ENCODE measurements around the gene MACROH2A1. TPM values are rescaled to one million over a fixed set of nuclear protein-coding genes. Genes with fewer than 3 reads are reported as not detected.
A peak's percentile ranks its signal among the peaks of the same experiment; 100 is the strongest.

The MACROH2A1 gene
- total RNA-seq, 4 donors from 2014 or later = 196 to 234 (median 208) TPM

DNA sequence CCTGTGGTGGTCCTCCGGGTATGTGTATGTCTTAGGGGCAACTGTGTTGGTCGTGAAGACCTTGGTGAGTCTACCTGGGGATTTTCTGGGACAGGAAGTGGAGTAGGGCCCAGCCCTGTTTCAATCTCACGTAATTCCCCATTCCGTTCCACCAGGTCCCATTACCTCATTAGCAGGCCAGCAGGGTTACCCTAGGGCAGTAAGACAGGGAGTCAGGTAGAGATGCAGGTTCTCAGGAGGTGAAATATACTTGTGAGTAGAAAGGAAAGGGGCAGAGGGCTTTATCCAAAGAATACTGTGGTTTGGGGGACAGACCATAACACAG lies 56.5 kb downstream of the MACROH2A1 start:
- WGBS, 2 donors = 88 to 92% methylated on average over 4 of the region's 4 CpGs
- no peak for DNase-seq (ENCODE audit: low spot score in 2 of 2)
- TF ChIP-seq, protein P1, sequence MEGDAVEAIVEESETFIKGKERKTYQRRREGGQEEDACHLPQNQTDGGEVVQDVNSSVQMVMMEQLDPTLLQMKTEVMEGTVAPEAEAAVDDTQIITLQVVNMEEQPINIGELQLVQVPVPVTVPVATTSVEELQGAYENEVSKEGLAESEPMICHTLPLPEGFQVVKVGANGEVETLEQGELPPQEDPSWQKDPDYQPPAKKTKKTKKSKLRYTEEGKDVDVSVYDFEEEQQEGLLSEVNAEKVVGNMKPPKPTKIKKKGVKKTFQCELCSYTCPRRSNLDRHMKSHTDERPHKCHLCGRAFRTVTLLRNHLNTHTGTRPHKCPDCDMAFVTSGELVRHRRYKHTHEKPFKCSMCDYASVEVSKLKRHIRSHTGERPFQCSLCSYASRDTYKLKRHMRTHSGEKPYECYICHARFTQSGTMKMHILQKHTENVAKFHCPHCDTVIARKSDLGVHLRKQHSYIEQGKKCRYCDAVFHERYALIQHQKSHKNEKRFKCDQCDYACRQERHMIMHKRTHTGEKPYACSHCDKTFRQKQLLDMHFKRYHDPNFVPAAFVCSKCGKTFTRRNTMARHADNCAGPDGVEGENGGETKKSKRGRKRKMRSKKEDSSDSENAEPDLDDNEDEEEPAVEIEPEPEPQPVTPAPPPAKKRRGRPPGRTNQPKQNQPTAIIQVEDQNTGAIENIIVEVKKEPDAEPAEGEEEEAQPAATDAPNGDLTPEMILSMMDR (IDR thresholded peaks at IDR 0.05) = no peak
- TF ChIP-seq POLR2A (IDR thresholded peaks at IDR 0.05) = no peak
- intact Hi-C loops (cut with DNase I; ENCODE audit: low total_unique reads) = loop anchor here (10.0 kb wide), 1 partner anchor 1652 kb away; no protein-coding TSS in a partner anchor
- no peak overlapping the region for H3K4me3 ChIP-seq (ENCODE audit: low read depth, poor library complexity, severe bottlenecking)

DNA sequence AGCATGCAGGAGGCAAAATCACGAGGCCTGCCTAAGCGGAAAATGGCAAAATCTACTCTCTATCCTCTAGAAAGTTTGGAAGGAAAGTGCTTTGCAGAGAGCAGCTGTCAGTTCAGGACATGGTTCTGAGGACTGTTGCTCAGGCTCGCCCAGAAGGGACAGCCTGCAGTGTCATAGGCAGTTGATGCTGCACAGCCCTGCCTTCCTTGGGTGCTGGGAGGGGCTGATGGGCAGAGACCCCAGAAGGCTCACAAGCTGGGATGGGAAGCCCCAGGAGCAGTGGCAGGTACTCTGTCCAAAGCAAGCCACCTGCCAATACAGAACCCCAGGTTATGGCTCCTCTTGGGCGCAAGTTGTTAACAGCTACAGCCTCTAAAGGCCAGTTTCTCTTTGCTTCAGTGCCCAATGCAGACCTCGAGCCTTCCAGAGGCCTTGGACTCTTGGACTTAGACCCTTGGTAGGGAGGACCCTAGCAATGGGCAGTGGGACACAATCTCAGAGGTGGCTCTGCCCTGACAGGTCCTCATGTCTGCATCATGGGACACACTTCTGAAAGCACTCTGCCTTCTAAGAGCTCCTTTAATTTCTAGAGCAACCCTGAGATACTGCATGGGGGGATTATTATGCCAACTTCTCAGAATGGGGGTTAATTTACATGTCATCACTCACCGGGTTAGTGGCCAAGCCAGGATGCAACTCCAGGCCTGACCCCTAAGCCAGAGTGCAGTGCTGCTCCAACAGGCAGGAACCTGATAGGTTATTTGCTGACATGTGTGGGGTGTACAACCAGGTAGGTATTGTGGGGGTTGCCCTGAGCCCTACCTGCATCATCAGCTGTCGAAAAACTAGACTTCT lies 57.1 kb downstream of the MACROH2A1 start:
- peak in 1 of 2 donors; percentile 67 for DNase-seq (ENCODE audit: low spot score in 2 of 2)
- TF ChIP-seq, protein P1 (IDR thresholded peaks at IDR 0.05) = no peak
- TF ChIP-seq POLR2A (IDR thresholded peaks at IDR 0.05) = no peak
- H3K4me3 ChIP-seq (ENCODE audit: low read depth, poor library complexity, severe bottlenecking) = no peak overlapping the region
- WGBS, 2 donors = 91 to 96% methylated on average over 7 of the region's 7 CpGs
- intact Hi-C loops (cut with DNase I; ENCODE audit: low total_unique reads) = loop anchor here (10.0 kb wide), 1 partner anchor 1653 kb away; no protein-coding TSS in a partner anchor

DNA sequence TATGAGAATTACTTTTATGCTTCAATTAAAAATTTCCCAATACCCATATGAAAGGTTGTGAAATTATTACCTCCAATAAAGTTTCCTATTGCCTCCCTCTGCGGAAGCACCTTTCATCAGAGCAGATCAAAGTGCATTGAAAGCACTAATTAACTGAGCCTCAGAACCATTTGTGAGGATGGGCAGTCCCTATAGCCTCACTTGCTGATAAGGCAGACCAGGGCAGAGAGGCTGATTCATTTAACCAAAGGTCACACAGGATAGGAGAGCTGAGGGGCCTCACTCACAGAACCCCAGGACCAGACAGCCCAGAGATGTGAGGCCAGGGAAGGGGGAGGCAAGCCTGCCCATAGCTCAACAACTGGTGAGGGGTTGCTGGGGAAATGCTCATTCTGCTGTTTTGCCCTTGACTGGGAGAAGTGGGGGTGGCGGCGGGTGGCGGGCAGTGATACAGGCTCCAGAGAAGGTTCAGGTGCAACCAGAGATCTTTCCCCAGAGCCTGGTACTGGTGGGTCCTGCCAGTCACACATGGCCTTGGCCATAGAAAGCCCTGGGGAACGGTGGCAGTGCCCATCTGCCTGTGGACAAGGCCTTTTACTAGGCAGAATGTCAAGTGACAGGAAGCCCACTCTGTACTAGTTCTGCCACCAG lies 57.9 kb downstream of the MACROH2A1 start:
- TF ChIP-seq, protein P1 (IDR thresholded peaks at IDR 0.05) = no peak
- TF ChIP-seq POLR2A (IDR thresholded peaks at IDR 0.05) = no peak
- WGBS, 2 donors = 95 to 99% methylated on average over 5 of the region's 5 CpGs
- intact Hi-C loops (cut with DNase I; ENCODE audit: low total_unique reads) = loop anchor here (10.0 kb wide), 1 partner anchor 1654 kb away; no protein-coding TSS in a partner anchor
- no peak overlapping the region for H3K4me3 ChIP-seq (ENCODE audit: low read depth, poor library complexity, severe bottlenecking)
- peak in 1 of 2 donors; percentile 50 for DNase-seq (ENCODE audit: low spot score in 2 of 2)

DNA sequence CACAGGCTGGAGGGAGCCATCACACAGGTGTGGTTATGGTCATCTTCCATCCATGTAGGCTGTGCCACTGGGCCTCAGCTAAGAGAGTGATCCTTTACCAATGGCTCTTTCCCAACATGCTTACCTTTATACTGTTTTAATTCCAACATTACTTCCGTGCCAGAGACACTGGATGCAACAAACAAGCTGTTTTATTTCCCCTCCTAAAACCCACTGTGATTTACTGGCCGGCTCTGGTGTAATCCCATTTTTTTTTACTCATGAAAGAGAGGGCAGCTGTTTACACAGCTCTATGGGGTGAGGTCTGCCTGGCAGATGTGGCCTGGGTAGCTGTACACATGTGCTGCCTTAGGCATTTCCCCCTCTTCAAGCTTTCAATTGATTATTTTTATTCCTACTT lies 58.5 kb downstream of the MACROH2A1 start:
- intact Hi-C loops (cut with DNase I; ENCODE audit: low total_unique reads) = loop anchor here (10.0 kb wide), 1 partner anchor 1654 kb away; no protein-coding TSS in a partner anchor
- 75 to 80% methylated on average over 2 of the region's 2 CpGs for WGBS, 2 donors
- H3K4me3 ChIP-seq (ENCODE audit: low read depth, poor library complexity, severe bottlenecking) = no peak overlapping the region
- TF ChIP-seq, protein P1 (IDR thresholded peaks at IDR 0.05) = no peak
- TF ChIP-seq POLR2A (IDR thresholded peaks at IDR 0.05) = no peak
- peak in 1 of 2 donors; percentile 36 for DNase-seq (ENCODE audit: low spot score in 2 of 2)

DNA sequence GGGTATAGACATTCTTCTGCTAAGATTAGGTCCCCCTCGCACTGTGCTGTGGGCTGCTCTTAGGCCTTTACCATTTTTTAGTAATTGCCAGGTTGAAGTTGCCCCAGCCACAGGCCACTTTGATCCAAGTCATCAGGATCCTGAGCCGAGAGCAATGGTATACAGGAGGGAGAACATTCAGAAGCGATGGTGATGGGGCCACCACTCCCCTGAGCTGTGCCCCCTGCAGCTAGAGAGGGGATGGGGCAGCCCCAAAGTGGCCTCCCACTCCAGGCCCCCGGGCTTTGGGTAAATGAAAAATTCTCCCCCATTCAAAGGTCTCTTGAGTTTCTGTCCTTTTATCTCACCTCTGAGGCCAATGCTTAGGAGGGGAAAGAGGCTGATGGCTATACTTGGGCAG lies 59.4 kb downstream of the MACROH2A1 start:
- H3K4me3 ChIP-seq (ENCODE audit: low read depth, poor library complexity, severe bottlenecking) = no peak overlapping the region
- intact Hi-C loops (cut with DNase I; ENCODE audit: low total_unique reads) = loop anchor here (10.0 kb wide), 1 partner anchor 1655 kb away; no protein-coding TSS in a partner anchor
- 91 to 96% methylated on average over 4 of the region's 4 CpGs for WGBS, 2 donors
- peak in 1 of 2 donors; percentile 65 for DNase-seq (ENCODE audit: low spot score in 2 of 2)
- no peak for TF ChIP-seq POLR2A (IDR thresholded peaks at IDR 0.05)
- TF ChIP-seq, protein P1 (IDR thresholded peaks at IDR 0.05) = no peak
